GM18505 (cell line): ENCODE data around the gene SEMA6A.

Experiments
- ATAC-seq: cut with Tn5 transposase; IDR thresholded peaks from one replicate; pipeline ENCODE4 v1.9.1; 2021; ENCODE audit not compliant: unreplicated experiment
- POLR2A ChIP-seq: IDR thresholded peaks from 4 replicates; pipeline ENCODE4 v1.6.1; 2011; ENCODE audit warnings: borderline replicate concordance; ENCODE audit not compliant: insufficient read depth, insufficient read length; ENCODE audit errors: extremely low read depth

SEMA6A gene

DNA sequence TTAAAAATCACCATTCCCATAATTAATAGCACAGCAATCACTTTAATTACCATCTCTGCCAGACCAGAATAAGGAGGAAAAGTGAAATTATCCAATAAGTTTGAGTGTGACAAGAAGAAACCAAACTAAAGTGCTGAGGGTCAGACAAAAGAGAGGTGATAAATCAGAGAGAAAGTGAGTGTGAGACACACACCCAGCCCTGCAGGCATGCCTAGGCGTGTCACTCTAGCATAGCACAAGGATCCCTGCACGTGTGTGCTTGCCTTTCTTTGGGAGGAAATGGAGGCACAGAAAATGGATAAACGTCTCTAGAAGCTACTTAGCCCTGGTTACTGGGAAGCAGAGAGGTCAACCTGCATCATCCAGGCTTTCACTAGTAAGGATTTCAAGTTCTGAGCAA, 56.2 kb downstream of the SEMA6A start:
- no peak for TF ChIP-seq POLR2A
- ATAC-seq = no peak

- ATAC-seq = no peak
Observed at GRCh38 chr5:116517488-116517887, 57.1 kb downstream of the SEMA6A start.

GRCh38 chr5:116516021-116516420, 58.6 kb downstream of the SEMA6A start:
- ATAC-seq = no peak
- TF ChIP-seq POLR2A = no peak

More at GRCh38 chr5:116517488-116517887, 57.1 kb downstream of the SEMA6A start:
- no peak for TF ChIP-seq POLR2A

DNA sequence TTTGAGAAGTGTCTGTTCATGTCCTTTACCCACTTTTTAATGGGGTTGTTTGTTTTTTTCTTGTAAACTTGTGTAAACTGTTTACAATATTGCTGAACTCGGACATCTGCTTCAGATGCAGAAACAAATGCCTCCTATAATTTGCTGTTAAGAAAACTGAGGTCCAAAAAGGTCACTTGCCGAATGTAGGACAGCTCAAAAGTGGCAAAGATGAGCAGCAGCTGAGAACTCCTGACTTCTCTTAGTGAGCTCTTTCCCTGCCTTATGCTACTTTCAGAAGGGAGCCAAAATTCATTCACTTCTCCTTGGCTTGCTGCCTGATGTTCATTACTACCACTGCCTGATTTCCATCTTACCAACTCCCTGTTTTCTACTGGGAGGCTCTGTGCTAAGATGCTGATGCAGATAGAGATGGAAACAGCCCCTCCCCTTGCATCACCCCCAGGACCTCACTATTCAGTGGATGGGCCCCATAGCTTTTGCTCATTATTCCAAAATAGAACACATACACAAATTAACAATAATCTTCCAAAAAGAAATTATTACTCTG, 60.1 kb downstream of the SEMA6A start:
- no peak for TF ChIP-seq POLR2A
- ATAC-seq = no peak

- TF ChIP-seq POLR2A = no peak
- ATAC-seq = no peak
Observed at GRCh38 chr5:116510517-116510916, 64.1 kb downstream of the SEMA6A start.

DNA sequence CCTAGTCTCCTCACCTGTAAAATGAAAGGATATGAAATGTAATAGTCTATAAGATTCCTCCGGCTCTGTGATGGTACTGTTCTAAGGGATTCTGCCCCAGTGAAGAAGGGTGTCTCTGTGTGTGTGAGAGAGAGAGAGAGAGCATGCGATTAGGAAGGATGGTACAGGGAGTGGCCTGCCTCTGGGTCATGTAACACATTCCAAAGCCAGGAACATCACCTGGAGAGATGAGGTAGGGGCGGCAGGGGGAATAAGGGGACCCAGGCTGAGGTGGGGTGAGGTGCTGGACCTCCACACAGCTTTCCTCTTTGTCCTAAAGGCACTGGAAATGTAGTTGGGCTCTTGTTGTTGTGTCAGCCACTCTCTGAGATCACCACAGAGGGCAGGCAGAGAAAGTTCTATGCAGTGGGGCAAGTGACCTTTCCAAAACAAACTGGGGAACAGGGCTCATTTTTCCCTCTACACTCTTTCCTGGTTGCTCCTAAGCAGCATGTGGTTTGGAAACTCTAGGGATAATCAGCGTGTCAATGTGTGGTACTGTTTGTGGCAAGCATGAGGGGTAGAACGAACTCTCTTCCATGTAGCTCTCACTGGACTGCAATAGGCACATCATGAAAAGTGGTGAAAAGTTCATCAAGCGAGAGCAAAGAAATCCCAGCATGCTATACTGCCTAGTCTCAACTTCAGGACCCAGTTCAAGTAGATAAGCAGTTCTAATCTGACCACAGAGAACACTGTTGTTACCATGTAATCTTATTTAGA, 65.0 kb downstream of the SEMA6A start:
- no peak for TF ChIP-seq POLR2A
- no peak for ATAC-seq

DNA sequence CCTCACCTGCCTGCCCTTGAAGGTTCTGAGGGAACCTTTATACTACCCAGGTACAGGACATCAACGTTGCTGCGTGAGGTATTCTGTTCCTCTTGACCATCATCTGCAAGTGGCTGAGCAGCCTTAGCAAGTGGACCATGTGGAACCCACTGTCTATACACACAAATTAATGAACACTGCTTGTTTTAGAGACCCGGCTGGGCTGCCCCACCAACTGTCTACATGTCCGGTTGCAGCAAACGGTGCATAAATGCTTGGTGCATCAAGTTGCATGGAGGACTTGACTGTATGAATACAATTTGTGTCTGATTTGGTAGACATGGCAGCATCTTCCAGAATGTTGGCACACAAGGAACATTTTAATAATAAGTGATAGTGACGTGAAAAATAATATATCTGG, 65.8 kb downstream of the SEMA6A start:
- ATAC-seq = no peak
- TF ChIP-seq POLR2A = no peak

- ATAC-seq = no peak
- no peak for TF ChIP-seq POLR2A
Observed at GRCh38 chr5:116507941-116508655, 66.5 kb downstream of the SEMA6A start.

DNA sequence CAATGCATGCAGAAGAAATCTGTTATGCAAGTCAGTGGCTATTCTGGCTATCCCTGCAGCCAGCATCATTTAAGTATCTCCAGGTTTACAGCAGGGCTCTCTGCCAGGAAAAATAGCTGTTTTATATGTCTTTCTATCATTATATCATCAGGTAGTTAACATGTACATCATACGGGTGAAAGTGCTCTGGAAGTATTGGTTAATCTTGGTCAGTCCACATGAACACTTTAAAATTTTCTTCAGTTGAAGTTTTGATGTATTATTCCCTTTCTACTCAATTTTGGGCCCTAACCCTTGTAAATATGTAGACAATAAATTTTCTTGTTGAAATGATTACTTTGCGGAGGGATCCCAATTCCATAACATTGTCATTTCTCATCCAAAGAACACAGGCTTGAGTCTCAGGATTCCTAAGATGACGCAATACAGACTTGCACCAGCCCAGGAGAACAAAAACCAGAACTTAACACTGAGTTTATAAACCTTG, 67.5 kb downstream of the SEMA6A start:
- no peak for TF ChIP-seq POLR2A
- ATAC-seq = no peak

- TF ChIP-seq POLR2A = no peak
- ATAC-seq = no peak
Observed at GRCh38 chr5:116506488-116506887, 68.1 kb downstream of the SEMA6A start.

DNA sequence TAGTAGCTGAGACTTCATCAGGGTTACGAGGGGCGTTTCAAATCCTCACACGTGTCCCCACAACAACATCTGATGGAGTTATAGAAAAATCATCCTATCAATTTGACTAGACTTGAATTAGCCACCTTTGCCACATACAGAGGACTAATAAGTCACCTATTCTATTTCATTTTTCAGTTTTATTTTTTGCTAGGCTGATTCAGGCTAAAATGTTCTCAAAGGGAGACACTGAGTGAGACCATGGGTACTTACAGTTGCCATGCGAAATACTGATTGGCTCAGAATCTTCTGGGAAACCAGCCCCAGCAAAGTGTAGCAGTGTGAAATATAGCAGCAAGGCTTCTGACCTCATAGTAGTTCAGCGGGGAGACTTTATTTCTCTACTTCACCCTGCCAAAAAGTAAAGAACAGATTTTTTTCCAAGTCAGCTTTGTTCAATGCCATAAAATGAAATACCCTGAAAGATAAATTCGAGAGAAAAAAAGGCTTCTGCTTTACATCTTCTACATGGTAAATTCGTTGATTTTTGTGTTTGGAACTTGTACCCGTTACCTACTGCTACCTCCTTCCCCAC, 69.9 kb downstream of the SEMA6A start:
- TF ChIP-seq POLR2A = no peak
- ATAC-seq = no peak

DNA sequence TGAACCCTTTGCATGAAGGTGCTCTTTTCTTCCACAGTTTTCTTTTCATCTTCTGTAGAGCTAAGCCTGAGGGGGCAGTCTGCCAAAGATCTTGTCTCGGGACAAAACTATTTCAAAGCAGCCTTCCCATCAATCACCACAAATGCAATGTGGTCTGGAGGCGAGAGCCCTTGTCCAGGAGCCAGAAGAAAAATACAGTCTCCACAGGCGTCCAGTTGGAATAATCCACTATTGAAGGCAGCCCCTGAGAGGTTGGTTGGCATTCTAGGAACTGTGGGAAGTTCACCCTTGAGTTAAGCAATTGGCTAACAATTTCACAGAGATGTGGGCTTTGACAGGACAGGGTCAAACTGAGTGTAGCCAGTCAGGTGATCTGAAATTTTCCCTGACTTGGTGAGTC, 72.0 kb downstream of the SEMA6A start:
- no peak for TF ChIP-seq POLR2A

GRCh38 chr5:116502138-116502537, 72.5 kb downstream of the SEMA6A start:
- ATAC-seq = no peak

More for the DNA sequence above, 72.0 kb downstream of the SEMA6A start:
- no peak for ATAC-seq

More at GRCh38 chr5:116502138-116502537, 72.5 kb downstream of the SEMA6A start:
- no peak for TF ChIP-seq POLR2A
